Panc1 (cell line): ENCODE measurements around the gene DIAPH3. TPM values are rescaled to one million over a fixed set of nuclear protein-coding genes. Genes with fewer than 3 reads are reported as not detected.

ENCODE experiments used
- ATAC-seq: fragments of 200-7000 bp; cut with Tn5 transposase; 2 replicates; pipeline ENCODE4 v1.9.1; 2020; ENCODE audit warnings: mild to moderate bottlenecking, moderate library complexity
- BruUV-seq: library from RNA; stranded (reverse); fragments of 400-500 nt; replicated peaks from 2 replicates; lab custom pipeline; 2021; lab: Mats Ljungman, UMichigan
- CTCF ChIA-PET: fragments of 300-600 bp; sonication (Branson Sonifier 250); formaldehyde crosslinking; loops from one replicate; lab custom pipeline; 2022; ENCODE audit warnings: antibody characterized with exemption; lab: Charles Lee
- POLR2A ChIA-PET: fragments of 300-600 bp; sonication (Branson Sonifier 250); formaldehyde crosslinking; loops from one replicate; lab custom pipeline; 2022; ENCODE audit warnings: antibody characterized with exemption; lab: Charles Lee
- DNase-seq: peaks from one replicate; pipeline ENCODE4 v3.0.0-alpha.2; 2010; ENCODE audit warnings: low read depth, low spot score
- H3K27ac ChIP-seq: 2 replicates; pipeline ENCODE4 v1.5.1; 2011; ENCODE audit warnings: mild to moderate bottlenecking, low read length, inconsistent platforms
- H3K27me3 ChIP-seq: fragments of 200-500 bp; sonication (Bioruptor generic); 2 replicates; pipeline ENCODE4 v1.6.0; 2014; ENCODE audit warnings: low read length, inconsistent platforms; ENCODE audit not compliant: control insufficient read depth, insufficient read depth
- H3K36me3 ChIP-seq: fragments of 200-500 bp; sonication (Bioruptor generic); 2 replicates; pipeline ENCODE4 v1.5.1; 2014; ENCODE audit warnings: inconsistent platforms, mild to moderate bottlenecking, low read length, moderate library complexity; ENCODE audit not compliant: control insufficient read depth, insufficient read depth
- H3K4me1 ChIP-seq: 2 replicates; pipeline ENCODE4 v1.5.1; 2011; ENCODE audit warnings: inconsistent platforms, mild to moderate bottlenecking, low read length, moderate library complexity; ENCODE audit not compliant: control insufficient read depth, insufficient read depth
- H3K4me3 ChIP-seq, 2 experiments: 2 replicates each; pipeline ENCODE4 v1.5.1; 2011 to 2012; ENCODE audit warnings: low read depth in 2 of 2, low read length in 2 of 2, mild to moderate bottlenecking in 2 of 2, inconsistent platforms in 1 of 2, moderate library complexity in 1 of 2
- H3K9me3 ChIP-seq: fragments of 200-500 bp; sonication (Bioruptor generic); 2 replicates; pipeline ENCODE4 v1.5.1; 2014; ENCODE audit warnings: low read depth, mild to moderate bottlenecking, inconsistent platforms, low read length, moderate library complexity; ENCODE audit not compliant: control insufficient read depth, insufficient read depth
- POLR2AphosphoS5 ChIP-seq: IDR thresholded peaks from 2 replicates; pipeline ENCODE4 v1.6.1; 2012; ENCODE audit warnings: mild to moderate bottlenecking, low read depth, low read length, moderate library complexity
- SIN3A ChIP-seq: IDR thresholded peaks from 2 replicates; pipeline ENCODE4 v1.6.1; 2012; ENCODE audit warnings: low read depth, mild to moderate bottlenecking, low read length, moderate library complexity, borderline replicate concordance; ENCODE audit not compliant: insufficient read depth
- TCF7L2 ChIP-seq: IDR thresholded peaks from 2 replicates; pipeline ENCODE4 v1.6.1; 2011; ENCODE audit warnings: mild to moderate bottlenecking, low read depth, low read length, inconsistent platforms
- in situ Hi-C: cut with HindIII; loops from 2 replicates; pipeline ENCODE4 v1.10.0; 2016; ENCODE audit warnings: low sequenced_read_pairs, low pct_unique_long_range_greater_than_20kb
- intact Hi-C: fragments of 100-400 bp; cut with micrococcal nuclease; formaldehyde crosslinking; loops from one replicate; pipeline ENCODE4 v1.10.0; 2022; ENCODE audit not compliant: unreplicated experiment
- total RNA-seq: library from RNA; stranded (reverse); gene quantifications from one replicate; pipeline ENCODE4 v1.2.1, GENCODE V29; 2021; ENCODE audit not compliant: unreplicated experiment
- TF ChIP-seq, protein P1 (sequence below): fragments of 450-650 bp; IDR thresholded peaks from 2 replicates; pipeline ENCODE4 v1.5.1; 2017; ENCODE audit warnings: mild to moderate bottlenecking
- TF ChIP-seq, protein P2 (sequence below), 2 experiments: IDR thresholded peaks; 2 replicates each; pipeline ENCODE4 v1.6.1; 2011 to 2012; ENCODE audit warnings: low read depth in 2 of 2, control low read depth in 1 of 2, low read length in 1 of 2, mild to moderate bottlenecking in 1 of 2, moderate library complexity in 1 of 2; ENCODE audit not compliant: insufficient read depth in 1 of 2

Gene DIAPH3
- total RNA-seq, 1 experiment from 2014 or later: 15.4 TPM

DNA sequence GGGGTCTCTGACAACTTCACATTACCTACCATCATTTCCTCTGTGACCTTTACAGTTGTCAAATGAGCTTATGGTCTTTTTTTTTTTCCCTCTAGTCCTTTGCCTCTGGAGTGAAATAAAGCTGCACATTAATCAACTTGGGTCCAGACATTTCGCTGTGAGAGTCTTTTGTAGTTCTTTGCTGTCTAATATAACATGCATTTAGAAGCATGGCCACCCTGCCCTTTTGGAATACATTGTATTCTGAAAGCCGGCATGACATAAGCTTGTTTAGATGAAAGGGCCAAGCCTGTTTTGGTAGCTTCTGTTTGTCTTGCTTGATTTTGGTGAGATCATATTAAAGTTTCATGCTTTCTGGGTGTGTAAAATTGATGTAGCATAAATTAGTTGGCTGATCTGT, 509.8 kb downstream of the DIAPH3 start:
- BruUV-seq: no TSS peak
- Histone ChIP-seq H3K27me3 (no peaks in the 10 kb centered on the region), H3K4me3 (no peak overlapping the region), H3K9me3 (no peaks in the 10 kb centered on the region), H3K36me3 (no peaks in the 10 kb centered on the region), H3K4me1 (no peaks in the 10 kb centered on the region), H3K27ac (no peak overlapping the region)
- TF ChIP-seq, protein P1, sequence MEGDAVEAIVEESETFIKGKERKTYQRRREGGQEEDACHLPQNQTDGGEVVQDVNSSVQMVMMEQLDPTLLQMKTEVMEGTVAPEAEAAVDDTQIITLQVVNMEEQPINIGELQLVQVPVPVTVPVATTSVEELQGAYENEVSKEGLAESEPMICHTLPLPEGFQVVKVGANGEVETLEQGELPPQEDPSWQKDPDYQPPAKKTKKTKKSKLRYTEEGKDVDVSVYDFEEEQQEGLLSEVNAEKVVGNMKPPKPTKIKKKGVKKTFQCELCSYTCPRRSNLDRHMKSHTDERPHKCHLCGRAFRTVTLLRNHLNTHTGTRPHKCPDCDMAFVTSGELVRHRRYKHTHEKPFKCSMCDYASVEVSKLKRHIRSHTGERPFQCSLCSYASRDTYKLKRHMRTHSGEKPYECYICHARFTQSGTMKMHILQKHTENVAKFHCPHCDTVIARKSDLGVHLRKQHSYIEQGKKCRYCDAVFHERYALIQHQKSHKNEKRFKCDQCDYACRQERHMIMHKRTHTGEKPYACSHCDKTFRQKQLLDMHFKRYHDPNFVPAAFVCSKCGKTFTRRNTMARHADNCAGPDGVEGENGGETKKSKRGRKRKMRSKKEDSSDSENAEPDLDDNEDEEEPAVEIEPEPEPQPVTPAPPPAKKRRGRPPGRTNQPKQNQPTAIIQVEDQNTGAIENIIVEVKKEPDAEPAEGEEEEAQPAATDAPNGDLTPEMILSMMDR: no peak
- TF ChIP-seq, protein P2, sequence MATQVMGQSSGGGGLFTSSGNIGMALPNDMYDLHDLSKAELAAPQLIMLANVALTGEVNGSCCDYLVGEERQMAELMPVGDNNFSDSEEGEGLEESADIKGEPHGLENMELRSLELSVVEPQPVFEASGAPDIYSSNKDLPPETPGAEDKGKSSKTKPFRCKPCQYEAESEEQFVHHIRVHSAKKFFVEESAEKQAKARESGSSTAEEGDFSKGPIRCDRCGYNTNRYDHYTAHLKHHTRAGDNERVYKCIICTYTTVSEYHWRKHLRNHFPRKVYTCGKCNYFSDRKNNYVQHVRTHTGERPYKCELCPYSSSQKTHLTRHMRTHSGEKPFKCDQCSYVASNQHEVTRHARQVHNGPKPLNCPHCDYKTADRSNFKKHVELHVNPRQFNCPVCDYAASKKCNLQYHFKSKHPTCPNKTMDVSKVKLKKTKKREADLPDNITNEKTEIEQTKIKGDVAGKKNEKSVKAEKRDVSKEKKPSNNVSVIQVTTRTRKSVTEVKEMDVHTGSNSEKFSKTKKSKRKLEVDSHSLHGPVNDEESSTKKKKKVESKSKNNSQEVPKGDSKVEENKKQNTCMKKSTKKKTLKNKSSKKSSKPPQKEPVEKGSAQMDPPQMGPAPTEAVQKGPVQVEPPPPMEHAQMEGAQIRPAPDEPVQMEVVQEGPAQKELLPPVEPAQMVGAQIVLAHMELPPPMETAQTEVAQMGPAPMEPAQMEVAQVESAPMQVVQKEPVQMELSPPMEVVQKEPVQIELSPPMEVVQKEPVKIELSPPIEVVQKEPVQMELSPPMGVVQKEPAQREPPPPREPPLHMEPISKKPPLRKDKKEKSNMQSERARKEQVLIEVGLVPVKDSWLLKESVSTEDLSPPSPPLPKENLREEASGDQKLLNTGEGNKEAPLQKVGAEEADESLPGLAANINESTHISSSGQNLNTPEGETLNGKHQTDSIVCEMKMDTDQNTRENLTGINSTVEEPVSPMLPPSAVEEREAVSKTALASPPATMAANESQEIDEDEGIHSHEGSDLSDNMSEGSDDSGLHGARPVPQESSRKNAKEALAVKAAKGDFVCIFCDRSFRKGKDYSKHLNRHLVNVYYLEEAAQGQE (IDR thresholded peaks at IDR 0.05; ENCODE audit: insufficient read depth in 1 of 2, low read depth in 2 of 2, low read length in 1 of 2): no peak
- no peak for TF ChIP-seq TCF7L2
- POLR2A ChIA-PET: interaction anchor here (0.6 kb wide), 1 partner anchor 681 kb away, joined by 3 read pairs; no protein-coding TSS in a partner anchor
- intact Hi-C loops (no loop called here), in situ Hi-C loops (no loop called here)
- DNase-seq (no peak), ATAC-seq (no peak)
- CTCF ChIA-PET: no interaction called here

DNA sequence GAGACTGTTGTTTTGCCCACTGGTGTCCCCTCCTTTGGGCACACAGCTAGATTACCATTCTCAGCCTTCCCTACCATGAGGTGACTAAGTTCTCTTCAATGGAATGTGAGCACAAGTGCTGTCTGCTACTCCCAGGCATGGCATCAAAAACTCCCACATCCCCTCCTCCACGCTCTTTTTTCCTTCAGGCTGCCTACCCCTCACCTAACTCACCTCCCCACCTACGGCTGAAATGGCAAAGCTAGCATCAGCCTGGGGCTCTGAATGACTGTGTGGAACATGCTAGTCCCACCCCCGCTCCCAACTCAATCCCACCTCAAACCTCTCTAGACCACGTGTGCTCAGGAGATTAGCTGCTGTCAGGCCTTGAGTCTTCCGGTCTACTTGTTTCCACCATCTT, 512.2 kb downstream of the DIAPH3 start:
- POLR2A ChIA-PET: no interaction called here

More for the DNA sequence above, 512.2 kb downstream of the DIAPH3 start:
- Histone ChIP-seq H3K27me3 (no peaks in the 10 kb centered on the region), H3K4me1 (no peaks in the 10 kb centered on the region), H3K4me3 (no peak overlapping the region), H3K27ac (no peak overlapping the region), H3K36me3 (no peaks in the 10 kb centered on the region), H3K9me3 (no peaks in the 10 kb centered on the region)
- BruUV-seq: no TSS peak
- intact Hi-C loops: no loop called here
- TF ChIP-seq, protein P2 (IDR thresholded peaks at IDR 0.05; ENCODE audit: insufficient read depth in 1 of 2, low read depth in 2 of 2, low read length in 1 of 2): no peak
- no peak for TF ChIP-seq SIN3A
- TF ChIP-seq, protein P1: no peak
- TF ChIP-seq POLR2AphosphoS5: no peak
- no peak for DNase-seq
- in situ Hi-C loops: no loop called here
- CTCF ChIA-PET: no interaction called here
- no peak for ATAC-seq
